Stimulated activated effector memory CD8-positive, alpha-beta T cell treated with anti-CD3 and anti-CD28 coated beads, Interleukin-12 subunit alpha, Interleukin-12 subunit beta, amount 100 ng/mL, for 72 hours (primary cell): Measurements from ENCODE around the gene ATE1.
A peak's percentile ranks its signal among the peaks of the same experiment; 100 is the strongest.
"Not testable (repeated sequence)": the region's sequence is repeated elsewhere in the genome, so short reads cannot be mapped to it uniquely, and the experiment has no call there.

Experiments used
- ATAC-seq: fragments of 150-1000 bp; cut with Tn5 transposase; 2 replicates; pipeline ENCODE4 v1.10.0; 2021
- DNase-seq, 2 donors: peaks; one replicate each; pipeline ENCODE4 v3.0.0; 2021 to 2022; ENCODE audit warnings: low spot score in 2 of 2
- H3K27ac Mint-ChIP-seq: one replicate; pipeline ENCODE4 v1.8.0; 2022; ENCODE audit warnings: mild to moderate bottlenecking, mixed read lengths
- H3K36me3 Mint-ChIP-seq: one replicate; pipeline ENCODE4 v1.8.0; 2022; ENCODE audit warnings: mild to moderate bottlenecking, mixed read lengths
- H3K4me1 Mint-ChIP-seq: one replicate; pipeline ENCODE4 v1.8.0; 2022; ENCODE audit warnings: mixed read lengths
- H3K4me3 Mint-ChIP-seq: one replicate; pipeline ENCODE4 v1.8.0; 2022; ENCODE audit warnings: mild to moderate bottlenecking, mixed read lengths
- H3K9me3 Mint-ChIP-seq: one replicate; pipeline ENCODE4 v1.8.0; 2022; ENCODE audit warnings: mixed read lengths

ATE1 gene

DNA sequence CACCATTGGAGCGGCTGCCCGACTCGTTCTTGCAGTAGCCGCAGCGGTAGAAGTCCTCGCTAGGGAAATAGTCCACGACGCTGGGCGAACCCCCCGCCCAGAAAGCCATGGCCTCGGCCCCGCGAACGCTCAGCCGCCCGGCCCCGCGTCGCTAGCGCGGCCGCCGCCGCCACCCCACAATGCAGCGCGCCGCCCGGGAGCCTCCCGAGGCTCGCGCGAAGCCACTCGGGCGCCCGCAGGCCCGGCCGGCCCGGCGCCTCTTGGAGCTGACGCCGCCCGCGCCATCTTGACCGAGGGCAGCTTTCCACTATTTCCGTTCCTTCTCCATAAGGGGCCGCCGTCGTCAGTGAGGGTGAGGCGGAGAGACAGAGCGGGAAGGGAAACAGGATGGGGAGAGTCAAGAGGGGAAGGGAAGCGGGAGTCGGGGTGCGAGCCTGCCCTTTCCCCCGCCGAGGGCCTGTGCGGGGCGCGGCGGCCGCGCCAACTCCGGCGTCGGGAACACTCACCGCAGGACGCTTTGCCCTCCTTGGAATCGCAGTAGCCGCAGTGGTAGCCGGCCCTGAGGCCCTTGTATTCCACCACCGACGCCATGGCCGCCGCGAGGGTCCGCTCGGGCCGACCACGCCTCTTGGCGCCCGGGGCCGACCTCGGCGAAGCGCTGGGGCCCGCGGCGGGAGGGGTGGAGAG lies at the start of gene ATE1:
Gene ATE1 (minus strand): TSS at position 191 of the 687 bp plus-strand sequence. CDS start 82 bp downstream, at position 109.
- H3K4me1 Mint-ChIP-seq: peaks cover 23% of the 10 kb centered on the region
- H3K4me3 Mint-ChIP-seq: peak within 1 kb of the TSS; percentile 87
- peak within 1 kb of the TSS; percentile 97 for H3K27ac Mint-ChIP-seq
- peaks cover 18% of the 10 kb centered on the region for H3K36me3 Mint-ChIP-seq
- DNase-seq (peak; percentile 70 to 89), ATAC-seq (peak; percentile 97)
- H3K9me3 Mint-ChIP-seq: no peaks in the 10 kb centered on the region

DNA sequence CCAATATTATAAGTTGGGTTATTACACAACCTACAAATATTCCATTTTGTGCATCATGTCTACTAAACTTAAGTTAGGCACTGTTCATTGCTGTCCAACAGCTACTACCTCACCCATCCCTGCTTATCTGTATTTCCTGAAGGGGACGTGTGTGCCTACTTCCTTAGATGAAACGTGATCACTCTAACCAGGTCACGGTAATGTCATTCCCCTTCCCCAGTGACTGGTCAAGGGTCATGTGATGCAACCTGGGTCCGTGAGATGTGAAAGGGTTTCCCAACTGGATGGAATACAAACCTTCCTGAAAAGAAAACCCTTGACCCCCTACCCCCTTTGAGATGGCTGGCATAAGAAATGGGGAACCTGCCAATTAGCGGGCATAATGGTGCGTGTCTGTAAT lies 48.8 kb upstream of the ATE1 start:
- DNase-seq (no peak), ATAC-seq (no peak)
- Mint-ChIP-seq H3K4me3 (no peak overlapping the region), H3K36me3 (peaks cover 17% of the 10 kb centered on the region), H3K27ac (no peak overlapping the region), H3K9me3 (no peaks in the 10 kb centered on the region), H3K4me1 (peaks cover 24% of the 10 kb centered on the region)

GRCh38 chr10:121975295-121976086 lies 47.7 kb upstream of the ATE1 start:
- DNase-seq (no peak), ATAC-seq (no peak)
- Mint-ChIP-seq H3K27ac (no peak overlapping the region), H3K36me3 (peaks cover 29% of the 10 kb centered on the region), H3K4me3 (peak overlapping the region; percentile 77), H3K4me1 (peaks cover 26% of the 10 kb centered on the region), H3K9me3 (no peaks in the 10 kb centered on the region)

DNA sequence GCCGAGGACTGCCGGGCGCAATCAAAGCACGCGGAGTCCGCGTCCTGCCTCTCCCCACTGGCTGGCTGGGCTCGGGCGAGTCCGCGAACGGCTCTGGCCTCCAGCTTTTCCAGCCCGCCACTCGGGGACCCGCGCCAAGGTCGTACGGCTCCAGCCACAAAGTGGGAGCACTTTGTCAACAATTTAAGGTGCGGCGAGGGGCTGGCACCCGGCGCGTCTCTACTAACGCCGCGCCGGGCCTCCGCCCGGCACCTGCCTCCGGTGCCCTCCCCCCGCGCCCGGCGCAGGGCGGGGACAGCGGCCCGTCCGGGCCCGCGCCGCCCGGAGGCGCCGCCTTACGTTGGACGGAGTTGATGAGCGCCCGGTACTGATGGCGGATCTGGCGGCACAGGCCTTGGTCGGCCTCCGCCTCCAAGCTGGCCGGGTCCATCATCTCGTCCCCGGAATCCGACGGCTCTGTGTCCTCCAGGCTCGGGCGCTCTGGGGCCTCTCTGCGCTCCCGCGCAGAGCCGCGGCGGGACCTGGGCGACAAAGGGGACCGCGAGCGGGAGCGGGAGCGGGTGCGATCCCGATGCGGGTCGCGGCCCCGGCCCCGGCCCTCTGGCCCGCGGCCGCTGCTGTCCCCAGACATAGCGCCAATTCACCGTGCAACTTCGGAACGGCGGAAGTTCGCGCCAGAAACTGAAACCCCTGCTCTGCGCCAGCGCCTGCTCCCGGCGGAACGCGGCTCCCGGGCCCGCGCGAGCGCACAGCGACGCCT lies 46.9 kb upstream of the ATE1 start, which contains the start of gene NSMCE4A:
Gene NSMCE4A (minus strand): TSS at position 683 of the 760 bp plus-strand sequence. CDS start 52 bp downstream, at position 631.
- Mint-ChIP-seq H3K4me1 (peaks cover 26% of the 10 kb centered on the region), H3K36me3 (peaks cover 36% of the 10 kb centered on the region), H3K4me3 (peak within 1 kb of the TSS; percentile 77), H3K27ac (no peak within 1 kb of the TSS), H3K9me3 (no peaks in the 10 kb centered on the region)
- DNase-seq: peak; percentile 66 to 86
- ATAC-seq: peak; percentile 93

DNA sequence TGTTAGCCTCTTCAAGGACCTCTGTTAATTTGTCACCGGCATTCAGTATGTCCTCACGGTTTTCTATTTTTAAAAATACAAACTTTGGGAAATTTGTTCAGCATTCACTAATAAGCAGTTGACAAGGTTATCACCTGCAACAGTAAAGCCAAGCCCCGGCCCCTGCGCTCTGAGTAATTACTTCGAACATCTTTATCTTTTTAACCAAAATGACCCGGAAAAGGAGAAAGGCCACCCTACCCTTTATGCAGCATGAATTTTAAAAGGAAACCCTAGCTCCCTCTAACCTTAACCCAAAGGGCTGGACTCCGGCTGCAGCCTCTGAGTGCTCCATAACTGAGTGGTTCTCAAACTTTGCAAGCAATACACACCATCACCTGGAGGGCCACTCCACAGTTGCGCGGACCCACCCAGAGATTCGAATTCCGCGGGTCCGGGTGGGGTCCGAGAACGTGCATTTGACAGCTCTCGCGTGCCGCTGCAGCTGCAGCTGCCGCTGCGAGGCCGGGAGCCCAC lies 46.2 kb upstream of the ATE1 start:
- H3K4me3 Mint-ChIP-seq: peak overlapping the region; percentile 77
- ATAC-seq (peak; percentile 36), DNase-seq (peak in 1 of 2 donors; percentile 74)
- H3K27ac Mint-ChIP-seq: no peak overlapping the region
- H3K4me1 Mint-ChIP-seq: peaks cover 26% of the 10 kb centered on the region
- H3K36me3 Mint-ChIP-seq: peaks cover 43% of the 10 kb centered on the region
- no peaks in the 10 kb centered on the region for H3K9me3 Mint-ChIP-seq

- H3K4me1 Mint-ChIP-seq: peaks cover 24% of the 10 kb centered on the region
- not testable (repeated sequence) for DNase-seq, H3K4me3 Mint-ChIP-seq, ATAC-seq, H3K9me3 Mint-ChIP-seq, H3K27ac Mint-ChIP-seq
- H3K36me3 Mint-ChIP-seq: peaks cover 91% of the 10 kb centered on the region
These were observed 41.3 kb upstream of the ATE1 start for GRCh38 chr10:121969086-121969485.

DNA sequence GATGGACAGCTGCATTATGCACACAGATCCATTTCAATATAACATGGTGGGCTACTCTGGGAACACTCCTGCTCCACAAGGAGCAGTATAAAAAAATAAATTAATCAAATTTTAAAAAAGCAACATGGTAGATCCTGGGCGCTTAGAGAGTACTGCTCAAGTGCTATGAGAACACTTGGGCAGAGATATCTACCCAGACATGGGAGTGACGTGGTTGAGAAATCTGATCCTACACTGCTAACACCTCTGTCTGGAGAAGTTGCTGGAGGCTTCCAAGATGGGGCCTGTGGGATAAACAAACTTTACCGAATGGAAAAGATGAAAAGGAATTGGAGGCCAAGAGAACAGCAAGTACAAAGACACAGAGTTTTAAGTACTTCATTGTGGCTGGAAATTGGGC lies 38.2 kb upstream of the ATE1 start:
- Mint-ChIP-seq H3K4me3 (no peak overlapping the region), H3K36me3 (peaks cover 98% of the 10 kb centered on the region), H3K27ac (no peak overlapping the region), H3K9me3 (no peaks in the 10 kb centered on the region), H3K4me1 (no peaks in the 10 kb centered on the region)
- DNase-seq (no peak), ATAC-seq (no peak)

DNA sequence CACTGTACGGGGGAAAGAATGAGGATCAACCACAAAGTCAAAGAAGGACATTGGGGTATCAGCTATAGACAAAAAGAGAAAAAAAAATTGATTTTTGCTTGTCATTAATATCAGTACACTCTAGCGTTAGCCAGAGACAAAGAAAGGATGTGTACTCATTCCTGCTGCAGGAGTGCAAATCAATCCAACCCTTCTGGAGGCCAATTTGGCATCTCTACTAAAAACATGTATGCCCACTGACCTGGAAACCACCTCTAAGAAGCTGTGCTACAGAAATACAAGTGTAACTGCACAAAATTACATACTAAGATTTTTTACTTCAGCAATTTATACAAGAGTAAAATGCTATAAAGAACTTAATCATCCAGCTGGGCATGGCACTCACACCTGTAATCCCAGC lies 33.6 kb upstream of the ATE1 start:
- no peaks in the 10 kb centered on the region for H3K9me3 Mint-ChIP-seq
- no peak overlapping the region for H3K27ac Mint-ChIP-seq
- DNase-seq (no peak), ATAC-seq (no peak)
- H3K4me3 Mint-ChIP-seq: no peak overlapping the region
- H3K36me3 Mint-ChIP-seq: peaks cover 99% of the 10 kb centered on the region
- H3K4me1 Mint-ChIP-seq: no peaks in the 10 kb centered on the region

GRCh38 chr10:121959671-121960070 lies 31.8 kb upstream of the ATE1 start:
- Mint-ChIP-seq H3K36me3 (peaks cover 93% of the 10 kb centered on the region), H3K27ac (peak overlapping the region; percentile 40), H3K4me1 (no peaks in the 10 kb centered on the region), H3K9me3 (no peaks in the 10 kb centered on the region), H3K4me3 (no peak overlapping the region)
- no peak for ATAC-seq
- DNase-seq: no peak

- H3K27ac Mint-ChIP-seq: peak overlapping the region; percentile 33
- H3K4me3 Mint-ChIP-seq: no peak overlapping the region
- no peaks in the 10 kb centered on the region for H3K4me1 Mint-ChIP-seq
- H3K36me3 Mint-ChIP-seq: peaks cover 60% of the 10 kb centered on the region
- H3K9me3 Mint-ChIP-seq: no peaks in the 10 kb centered on the region
- no peak for ATAC-seq
- no peak for DNase-seq
These were observed 28.6 kb upstream of the ATE1 start for GRCh38 chr10:121956111-121957061.

GRCh38 chr10:121952226-121952625 lies 24.4 kb upstream of the ATE1 start:
- peaks cover 18% of the 10 kb centered on the region for H3K36me3 Mint-ChIP-seq
- H3K27ac Mint-ChIP-seq: no peak overlapping the region
- no peak overlapping the region for H3K4me3 Mint-ChIP-seq
- DNase-seq: no peak
- ATAC-seq: no peak
- no peaks in the 10 kb centered on the region for H3K9me3 Mint-ChIP-seq
- H3K4me1 Mint-ChIP-seq: no peaks in the 10 kb centered on the region

- Mint-ChIP-seq H3K36me3 (no peaks in the 10 kb centered on the region), H3K9me3 (no peaks in the 10 kb centered on the region), H3K27ac (no peak overlapping the region), H3K4me3 (no peak overlapping the region), H3K4me1 (no peaks in the 10 kb centered on the region)
- DNase-seq: no peak
- no peak for ATAC-seq
These were observed 21.6 kb upstream of the ATE1 start for GRCh38 chr10:121949451-121949850.

DNA sequence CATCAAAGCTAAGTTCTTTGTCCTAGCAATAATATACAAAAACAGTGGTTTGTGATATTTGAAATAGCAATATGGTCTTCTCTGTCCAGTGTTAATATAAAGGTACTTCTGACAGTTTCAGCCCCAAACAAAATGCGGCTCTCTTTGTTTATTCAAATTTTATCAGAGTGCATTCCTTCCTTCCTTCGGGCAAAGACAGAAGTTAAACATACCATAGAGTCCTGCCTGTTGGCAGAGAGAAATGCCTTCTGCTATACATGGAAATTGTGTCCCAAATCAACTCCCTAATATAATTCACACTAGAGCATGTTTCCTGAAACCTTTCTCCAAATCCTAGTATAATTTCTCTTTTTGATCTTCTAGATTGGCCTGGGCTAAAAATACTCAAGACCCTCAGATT lies 21.2 kb upstream of the ATE1 start:
- Mint-ChIP-seq H3K4me3 (no peak overlapping the region), H3K9me3 (no peaks in the 10 kb centered on the region), H3K4me1 (no peaks in the 10 kb centered on the region), H3K27ac (no peak overlapping the region), H3K36me3 (no peaks in the 10 kb centered on the region)
- no peak for DNase-seq
- ATAC-seq: no peak
